Inferior parietal cortex (tissue), 1 donor: ENCODE data around the gene SCP2.

Source experiments
- DNase-seq: peaks from one replicate; pipeline ENCODE4 v3.0.0-alpha.2; 2016; ENCODE audit errors: extremely low spot score

SCP2 gene

GRCh38 chr1:53067886-53068285 lies 140.8 kb downstream of the SCP2 start:
- no peak for DNase-seq

GRCh38 chr1:53068314-53069099 lies 141.4 kb downstream of the SCP2 start:
- DNase-seq: no peak

DNA sequence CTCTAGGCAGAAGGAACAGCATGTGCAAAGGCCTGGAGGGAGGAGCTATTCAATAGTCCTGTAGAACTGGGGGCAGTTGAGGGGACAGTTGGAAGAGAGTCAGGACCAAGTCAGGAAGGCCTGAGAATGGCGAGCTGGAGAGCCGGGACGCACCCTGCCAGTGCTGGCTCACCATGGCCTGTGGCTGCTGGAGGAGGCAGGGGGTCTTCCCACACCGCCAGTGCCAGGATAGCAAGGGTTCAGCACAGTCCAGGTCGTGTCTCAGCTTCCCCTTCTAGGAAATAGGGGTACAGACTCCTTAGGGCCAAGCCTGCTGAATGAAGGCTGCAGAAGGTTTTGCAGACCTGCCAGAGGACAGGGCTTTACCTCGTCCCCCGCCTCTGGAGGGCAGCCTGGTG lies 142.2 kb downstream of the SCP2 start:
- DNase-seq: no peak

DNA sequence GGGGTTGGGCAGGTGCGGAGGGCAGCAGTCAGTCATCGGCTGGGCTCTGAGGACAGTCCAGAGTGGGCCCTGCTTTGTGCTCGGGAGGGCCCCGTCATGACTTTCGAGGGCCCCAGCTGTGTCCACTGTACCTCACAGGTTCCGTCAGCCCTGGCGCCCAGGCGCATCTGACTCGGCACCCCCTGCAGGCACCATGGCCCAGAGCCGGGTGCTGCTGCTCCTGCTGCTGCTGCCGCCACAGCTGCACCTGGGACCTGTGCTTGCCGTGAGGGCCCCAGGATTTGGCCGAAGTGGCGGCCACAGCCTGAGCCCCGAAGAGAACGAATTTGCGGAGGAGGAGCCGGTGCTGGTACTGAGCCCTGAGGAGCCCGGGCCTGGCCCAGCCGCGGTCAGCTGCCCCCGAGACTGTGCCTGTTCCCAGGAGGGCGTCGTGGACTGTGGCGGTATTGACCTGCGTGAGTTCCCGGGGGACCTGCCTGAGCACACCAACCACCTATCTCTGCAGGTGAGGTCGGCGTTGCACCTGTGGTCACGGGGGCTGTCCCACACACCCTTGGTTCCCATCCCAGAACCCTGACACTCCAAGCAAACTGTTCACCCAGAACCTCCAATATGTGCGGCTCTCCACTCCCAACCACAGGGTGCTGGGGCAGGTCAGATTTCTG lies 142.7 kb downstream of the SCP2 start:
- DNase-seq: no peak

DNA sequence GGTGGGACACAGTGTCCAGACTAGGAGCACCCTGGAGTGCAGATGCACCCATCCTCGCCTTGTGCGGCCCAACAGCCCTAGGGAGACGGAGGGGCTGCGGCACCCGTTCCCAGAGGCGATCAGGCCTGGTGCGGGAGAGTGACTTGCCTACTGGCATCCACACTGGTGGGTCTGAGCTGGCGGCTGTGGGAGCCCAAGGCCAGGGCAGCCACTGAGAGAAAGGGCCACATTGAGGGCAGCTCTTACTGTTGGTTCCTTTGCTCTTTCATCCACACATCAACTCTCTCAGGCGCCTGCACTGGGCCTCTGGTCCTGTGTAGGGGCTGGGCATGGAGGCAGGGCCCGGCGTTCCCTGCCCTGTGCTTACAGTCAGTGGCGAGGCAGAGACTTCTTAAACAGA lies 143.5 kb downstream of the SCP2 start:
- DNase-seq: no peak

DNA sequence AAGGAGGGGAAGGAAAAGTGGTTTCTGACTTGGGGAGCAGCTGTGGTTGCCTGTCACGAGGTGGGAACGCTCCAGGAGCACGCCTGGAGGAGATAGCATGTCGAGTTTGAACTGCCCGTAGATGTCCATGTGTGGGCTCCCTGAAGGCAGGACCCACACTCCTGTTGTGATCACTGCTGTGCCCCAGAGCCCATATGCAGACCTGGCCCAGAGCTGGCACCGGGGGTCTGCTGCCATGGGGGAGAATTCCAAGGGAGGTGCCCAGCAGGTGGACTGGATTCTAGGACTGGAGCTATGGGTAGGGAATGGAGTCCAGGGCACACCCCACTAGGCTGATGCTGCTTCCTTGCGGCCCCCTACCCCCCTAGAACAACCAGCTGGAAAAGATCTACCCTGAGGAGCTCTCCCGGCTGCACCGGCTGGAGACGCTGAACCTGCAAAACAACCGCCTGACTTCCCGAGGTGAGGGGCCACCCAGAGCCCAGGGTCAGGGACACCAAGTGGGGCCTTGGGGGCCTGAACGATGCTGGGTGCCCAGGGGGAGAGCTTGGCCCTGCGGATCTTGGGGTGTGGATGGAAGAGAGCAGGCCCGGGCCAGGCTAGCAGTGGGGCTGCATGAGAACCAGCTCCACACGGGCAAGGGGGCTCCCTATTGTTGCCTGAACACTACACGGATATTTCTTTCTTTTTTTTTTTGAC lies 144.2 kb downstream of the SCP2 start:
- DNase-seq: no peak

- no peak for DNase-seq
Measured at GRCh38 chr1:53071915-53072314, 144.8 kb downstream of the SCP2 start.

- no peak for DNase-seq
Measured at GRCh38 chr1:53073287-53073686, 146.2 kb downstream of the SCP2 start.

- no peak for DNase-seq
Measured at GRCh38 chr1:53073868-53074311, 146.8 kb downstream of the SCP2 start.

- DNase-seq: no peak
Measured at GRCh38 chr1:53074313-53075154, 147.5 kb downstream of the SCP2 start.

DNA sequence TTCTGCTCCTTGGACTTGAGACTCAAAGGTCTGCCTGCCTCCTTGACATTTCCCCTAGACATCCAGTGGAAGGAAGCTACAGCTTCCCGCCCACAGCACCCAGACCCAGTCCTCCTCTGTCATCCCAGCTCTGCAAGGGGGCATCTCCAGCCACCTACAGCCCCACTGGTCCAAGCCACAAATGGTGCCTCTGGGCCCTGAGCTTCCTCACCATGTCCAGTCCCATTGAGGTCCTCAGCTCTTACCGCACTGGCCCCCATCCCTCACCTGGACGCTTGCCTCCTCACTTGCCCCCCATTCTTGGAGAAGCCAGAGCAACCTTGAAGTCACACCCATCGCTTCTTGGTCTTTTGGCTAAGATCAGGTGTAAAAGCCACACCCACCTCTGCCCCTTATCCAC lies 148.1 kb downstream of the SCP2 start:
- no peak for DNase-seq

GRCh38 chr1:53075761-53076163 lies 148.7 kb downstream of the SCP2 start:
- DNase-seq: no peak

GRCh38 chr1:53076165-53076564 lies 149.1 kb downstream of the SCP2 start:
- no peak for DNase-seq

- no peak for DNase-seq
Measured at GRCh38 chr1:53076721-53077598, 149.9 kb downstream of the SCP2 start.

- no peak for DNase-seq
Measured at GRCh38 chr1:53077599-53077965, 150.5 kb downstream of the SCP2 start.

DNA sequence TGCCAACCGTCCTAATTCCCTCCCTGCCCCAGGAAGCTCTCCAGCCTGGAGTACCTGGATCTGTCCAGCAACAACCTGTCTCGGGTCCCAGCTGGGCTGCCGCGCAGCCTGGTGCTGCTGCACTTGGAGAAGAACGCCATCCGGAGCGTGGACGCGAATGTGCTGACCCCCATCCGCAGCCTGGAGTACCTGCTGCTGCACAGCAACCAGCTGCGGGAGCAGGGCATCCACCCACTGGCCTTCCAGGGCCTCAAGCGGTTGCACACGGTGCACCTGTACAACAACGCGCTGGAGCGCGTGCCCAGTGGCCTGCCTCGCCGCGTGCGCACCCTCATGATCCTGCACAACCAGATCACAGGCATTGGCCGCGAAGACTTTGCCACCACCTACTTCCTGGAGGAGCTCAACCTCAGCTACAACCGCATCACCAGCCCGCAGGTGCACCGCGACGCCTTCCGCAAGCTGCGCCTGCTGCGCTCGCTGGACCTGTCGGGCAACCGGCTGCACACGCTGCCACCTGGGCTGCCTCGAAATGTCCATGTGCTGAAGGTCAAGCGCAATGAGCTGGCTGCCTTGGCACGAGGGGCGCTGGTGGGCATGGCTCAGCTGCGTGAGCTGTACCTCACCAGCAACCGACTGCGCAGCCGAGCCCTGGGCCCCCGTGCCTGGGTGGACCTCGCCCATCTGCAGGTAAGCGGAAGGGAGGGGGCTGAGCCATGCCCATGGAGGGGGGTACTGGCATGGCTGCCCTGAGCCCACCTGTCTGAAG lies 151.4 kb downstream of the SCP2 start:
- no peak for DNase-seq

DNA sequence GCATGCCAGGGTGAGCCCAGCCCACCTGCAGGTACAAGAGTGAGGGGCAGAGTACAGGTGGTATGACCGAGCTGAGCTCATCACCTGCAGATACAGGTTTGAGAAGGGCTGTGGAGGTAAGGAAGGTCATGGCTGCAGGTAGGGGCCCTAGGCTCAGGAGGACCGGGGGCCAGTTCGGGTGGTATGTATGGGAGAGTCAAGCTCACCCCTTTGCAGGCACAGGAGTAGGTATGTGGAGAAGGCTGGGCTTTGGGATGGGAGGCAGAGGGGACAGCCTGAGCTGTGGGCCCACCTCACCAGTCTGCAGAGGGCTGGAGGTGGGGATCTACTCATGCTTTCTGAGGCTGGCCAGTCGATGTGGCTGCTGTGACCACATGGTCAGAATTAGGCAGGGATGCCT lies 152.2 kb downstream of the SCP2 start:
- no peak for DNase-seq

DNA sequence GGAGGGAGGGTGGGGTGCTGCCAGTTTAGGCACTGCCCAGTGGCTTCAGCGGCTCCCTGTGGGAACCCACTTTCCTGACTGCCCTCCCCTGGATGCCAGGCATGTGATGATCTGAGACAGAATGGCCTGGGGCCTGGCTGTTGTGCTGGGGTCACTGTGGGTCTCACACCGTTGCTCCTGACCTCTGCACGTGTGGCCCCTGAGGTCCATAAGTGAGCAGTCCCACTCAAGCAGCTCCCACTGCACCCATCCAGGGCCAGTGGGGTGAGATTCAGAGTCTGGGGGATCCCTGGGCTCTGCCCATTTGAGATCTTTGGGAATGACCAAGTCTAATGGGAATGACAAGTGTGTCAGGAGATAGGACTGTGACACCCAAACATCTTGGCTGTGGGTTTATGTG lies 153.0 kb downstream of the SCP2 start:
- no peak for DNase-seq

- DNase-seq: no peak
Measured at GRCh38 chr1:53080769-53081168, 153.7 kb downstream of the SCP2 start.

DNA sequence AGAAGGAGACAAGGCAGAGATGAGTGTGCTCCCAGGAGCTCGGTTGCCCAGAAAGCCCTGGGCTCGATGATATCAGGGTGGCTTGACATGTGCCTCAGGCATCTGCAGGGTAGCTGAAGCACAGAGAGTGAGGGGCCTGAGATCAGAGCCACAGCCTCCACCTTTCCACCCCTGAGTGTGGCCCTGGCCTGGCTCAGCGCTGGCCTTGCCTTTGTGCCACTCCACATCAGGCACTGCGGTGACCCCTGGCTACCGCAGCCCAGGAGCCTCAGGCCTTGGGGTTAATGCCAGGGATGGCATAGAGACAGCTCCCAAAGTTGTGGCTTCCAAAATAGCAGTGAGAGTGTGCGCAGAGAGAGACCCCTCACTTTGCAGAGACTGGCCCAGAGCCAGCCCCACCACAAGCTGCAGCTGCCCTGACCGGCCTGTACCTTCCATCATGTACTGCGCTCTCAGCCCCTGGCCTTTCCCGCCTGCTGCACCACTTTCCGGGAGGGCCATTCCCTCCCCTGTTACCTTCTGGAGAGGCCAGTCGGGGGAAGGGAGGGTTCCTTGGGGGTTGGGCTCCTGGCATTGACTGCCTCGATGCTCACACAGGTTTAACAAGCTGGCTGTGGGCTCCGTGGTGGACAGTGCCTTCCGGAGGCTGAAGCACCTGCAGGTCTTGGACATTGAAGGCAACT lies 154.4 kb downstream of the SCP2 start:
- no peak for DNase-seq
